Uterus (tissue), 2 donors: ENCODE data around the gene SOS2.

ENCODE experiments used
- POLR2A ChIP-seq, 2 donors: fragments of 450-650 bp; IDR thresholded peaks; one replicate each; pipeline ENCODE4 v1.6.1; 2016; ENCODE audit warnings: antibody characterized with exemption in 2 of 2, mild to moderate bottlenecking in 1 of 2, moderate library complexity in 1 of 2
- TF ChIP-seq, protein P1 (sequence below), 4 experiments: fragments of 200-600 bp in 2 of 4; fragments of 450-650 bp in 2 of 4; sonication (generic) in 2 of 4; IDR thresholded peaks; one replicate each; pipeline ENCODE4 v1.5.1; 2016 to 2019; ENCODE audit warnings: antibody characterized with exemption in 4 of 4, mild to moderate bottlenecking in 2 of 4, moderate library complexity in 1 of 4

DNA sequence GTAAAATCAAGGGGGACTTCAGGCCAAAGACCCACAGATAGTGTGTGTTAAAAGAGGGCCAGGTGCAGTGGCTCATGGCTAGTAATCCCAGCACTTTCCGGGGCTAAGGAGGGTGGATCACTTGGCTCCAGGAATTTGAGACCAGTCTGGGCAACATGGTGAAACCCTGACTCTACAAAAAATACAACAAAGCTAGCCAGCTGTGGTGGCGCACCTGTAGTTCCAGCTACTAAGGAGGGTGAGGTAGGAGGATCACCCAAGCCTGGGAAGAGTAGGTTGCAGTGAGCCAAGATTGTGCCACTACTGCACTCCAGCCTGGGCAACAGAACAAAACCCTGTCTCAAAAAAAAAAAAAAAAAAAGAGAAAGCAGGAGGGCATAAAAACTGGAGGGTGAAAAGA lies 123.5 kb downstream of the SOS2 start:
- TF ChIP-seq, protein P1, sequence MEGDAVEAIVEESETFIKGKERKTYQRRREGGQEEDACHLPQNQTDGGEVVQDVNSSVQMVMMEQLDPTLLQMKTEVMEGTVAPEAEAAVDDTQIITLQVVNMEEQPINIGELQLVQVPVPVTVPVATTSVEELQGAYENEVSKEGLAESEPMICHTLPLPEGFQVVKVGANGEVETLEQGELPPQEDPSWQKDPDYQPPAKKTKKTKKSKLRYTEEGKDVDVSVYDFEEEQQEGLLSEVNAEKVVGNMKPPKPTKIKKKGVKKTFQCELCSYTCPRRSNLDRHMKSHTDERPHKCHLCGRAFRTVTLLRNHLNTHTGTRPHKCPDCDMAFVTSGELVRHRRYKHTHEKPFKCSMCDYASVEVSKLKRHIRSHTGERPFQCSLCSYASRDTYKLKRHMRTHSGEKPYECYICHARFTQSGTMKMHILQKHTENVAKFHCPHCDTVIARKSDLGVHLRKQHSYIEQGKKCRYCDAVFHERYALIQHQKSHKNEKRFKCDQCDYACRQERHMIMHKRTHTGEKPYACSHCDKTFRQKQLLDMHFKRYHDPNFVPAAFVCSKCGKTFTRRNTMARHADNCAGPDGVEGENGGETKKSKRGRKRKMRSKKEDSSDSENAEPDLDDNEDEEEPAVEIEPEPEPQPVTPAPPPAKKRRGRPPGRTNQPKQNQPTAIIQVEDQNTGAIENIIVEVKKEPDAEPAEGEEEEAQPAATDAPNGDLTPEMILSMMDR (IDR thresholded peaks at IDR 0.05), result no peak
- TF ChIP-seq POLR2A (IDR thresholded peaks at IDR 0.05), result no peak
